ENCODE results near the gene ZNF554.
A peak's percentile ranks its signal among the peaks of the same experiment; 100 is the strongest.

The ZNF554 gene

DNA sequence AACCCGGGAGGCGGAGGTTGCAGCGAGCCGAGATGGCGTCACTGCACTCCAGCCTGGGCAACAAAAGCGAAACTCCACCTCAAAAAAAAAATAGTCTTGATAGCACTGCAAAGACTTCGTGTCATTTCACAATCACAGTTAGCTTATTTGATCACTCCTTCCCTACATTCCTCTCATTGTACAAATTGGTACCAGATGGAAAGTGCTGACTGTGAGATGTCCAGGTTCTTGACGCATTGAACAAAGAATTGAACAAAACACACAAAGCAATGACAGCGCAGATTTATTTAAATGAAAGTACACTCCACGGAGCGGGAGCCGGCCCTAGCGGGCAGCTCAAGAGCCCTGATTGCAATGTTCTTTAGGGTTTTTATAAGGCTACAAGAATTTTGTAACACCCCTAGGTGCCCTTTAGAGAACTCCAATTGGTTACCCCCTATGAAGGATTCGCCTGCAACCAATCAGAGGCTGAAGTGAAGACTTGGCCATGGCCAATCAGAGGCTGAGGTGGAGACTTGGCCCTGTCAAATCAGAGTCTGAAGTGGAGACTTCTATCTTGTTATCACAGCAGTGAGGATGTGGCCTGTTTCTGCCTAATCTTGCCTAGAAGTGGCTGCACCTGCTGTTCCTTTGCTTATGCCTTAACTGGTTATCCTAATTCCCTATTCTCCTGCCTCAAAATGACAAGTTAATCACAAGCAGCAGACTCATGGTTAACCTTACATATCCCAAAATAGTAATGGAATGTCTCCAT is 64.2 kb downstream of the ZNF554 start:
- TF ChIP-seq, protein P1, sequence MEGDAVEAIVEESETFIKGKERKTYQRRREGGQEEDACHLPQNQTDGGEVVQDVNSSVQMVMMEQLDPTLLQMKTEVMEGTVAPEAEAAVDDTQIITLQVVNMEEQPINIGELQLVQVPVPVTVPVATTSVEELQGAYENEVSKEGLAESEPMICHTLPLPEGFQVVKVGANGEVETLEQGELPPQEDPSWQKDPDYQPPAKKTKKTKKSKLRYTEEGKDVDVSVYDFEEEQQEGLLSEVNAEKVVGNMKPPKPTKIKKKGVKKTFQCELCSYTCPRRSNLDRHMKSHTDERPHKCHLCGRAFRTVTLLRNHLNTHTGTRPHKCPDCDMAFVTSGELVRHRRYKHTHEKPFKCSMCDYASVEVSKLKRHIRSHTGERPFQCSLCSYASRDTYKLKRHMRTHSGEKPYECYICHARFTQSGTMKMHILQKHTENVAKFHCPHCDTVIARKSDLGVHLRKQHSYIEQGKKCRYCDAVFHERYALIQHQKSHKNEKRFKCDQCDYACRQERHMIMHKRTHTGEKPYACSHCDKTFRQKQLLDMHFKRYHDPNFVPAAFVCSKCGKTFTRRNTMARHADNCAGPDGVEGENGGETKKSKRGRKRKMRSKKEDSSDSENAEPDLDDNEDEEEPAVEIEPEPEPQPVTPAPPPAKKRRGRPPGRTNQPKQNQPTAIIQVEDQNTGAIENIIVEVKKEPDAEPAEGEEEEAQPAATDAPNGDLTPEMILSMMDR (IDR thresholded peaks at IDR 0.05): no peak
- H3K9me3 ChIP-seq: peaks cover 0 to 3% (median 0%) of the 10 kb centered on the region in 3 donors
- DNase-seq: peak in 1 of 2 donors; percentile 13
- H3K36me3 ChIP-seq: no peaks in the 10 kb centered on the region
- intact Hi-C loops (cut with DNase I; ENCODE audit: low total_unique reads): no loop called here
- H3K4me3 ChIP-seq: no peak overlapping the region
- no peak overlapping the region for H3K27ac ChIP-seq
- H3K27me3 ChIP-seq: peaks cover 0 to 3% of the 10 kb centered on the region in 2 donors
- peaks cover 0 to 5% (median 2%) of the 10 kb centered on the region in 4 donors for H3K4me1 ChIP-seq

DNA sequence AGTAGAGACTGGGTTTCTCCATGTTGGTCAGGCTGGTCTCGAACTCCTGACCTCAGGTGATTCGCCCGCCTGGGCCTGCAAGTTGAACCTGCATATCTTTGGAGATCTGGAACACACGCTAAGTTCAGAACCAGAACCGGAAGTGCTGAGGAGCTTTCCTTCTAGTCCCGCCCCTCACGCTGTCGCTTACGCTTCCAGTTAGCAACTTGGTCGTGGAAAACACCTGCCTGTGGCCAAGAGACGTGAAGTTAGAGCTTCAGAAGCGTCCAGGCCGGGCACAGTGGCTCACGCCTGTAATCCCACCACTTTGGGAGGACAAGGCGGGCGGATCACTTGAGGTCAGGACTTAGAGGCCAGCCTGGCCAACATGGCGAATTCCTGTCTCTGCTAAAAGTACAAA is 66.1 kb downstream of the ZNF554 start:
- intact Hi-C loops (cut with DNase I; ENCODE audit: low total_unique reads): loop anchor here (5.0 kb wide), 1 partner anchor 277 kb away; no protein-coding TSS in a partner anchor
- Histone ChIP-seq H3K27me3 (no peaks in the 10 kb centered on the region), H3K4me1 (peaks cover 0 to 5% (median 2%) of the 10 kb centered on the region in 4 donors), H3K4me3 (no peak overlapping the region), H3K36me3 (no peaks in the 10 kb centered on the region), H3K27ac (no peak overlapping the region), H3K9me3 (no peaks in the 10 kb centered on the region)
- TF ChIP-seq, protein P1 (IDR thresholded peaks at IDR 0.05): no peak
- DNase-seq: peak in 1 of 2 donors; percentile 40
